ENCODE results near the gene RERE.
"Not testable (repeated sequence)": the region's sequence is repeated elsewhere in the genome, so short reads cannot be mapped to it uniquely, and the experiment has no call there.

DNA sequence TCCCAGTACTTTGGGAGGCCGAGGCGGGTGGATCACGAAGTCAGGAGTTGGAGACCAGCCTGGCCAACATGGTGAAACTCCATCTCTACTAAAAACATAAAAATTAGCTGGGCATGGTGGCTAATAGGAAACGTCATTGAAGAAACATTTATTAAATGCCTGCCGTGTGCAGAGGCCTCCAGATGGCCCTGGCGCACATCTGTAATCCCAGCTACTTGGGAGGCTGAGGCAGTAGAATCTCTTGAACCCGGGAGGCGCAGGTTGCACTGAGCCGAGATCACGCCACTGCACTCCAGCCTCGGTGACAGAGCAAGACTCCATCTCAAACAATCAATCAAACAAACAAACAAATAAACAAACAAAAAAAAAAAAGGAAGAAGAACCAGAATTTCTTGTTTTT is 368.9 kb downstream of the RERE start:
- TF ChIP-seq EZH2 (IDR thresholded peaks at IDR 0.05); POLR2AphosphoS5 (IDR thresholded peaks at IDR 0.05; ENCODE audit: borderline replicate concordance, low read depth, low read length); FOXP2 (optimal IDR thresholded peaks at IDR 0.05; ENCODE audit: control extremely low read depth, extremely low read length, insufficient read depth): not testable (repeated sequence)

Data from SK-N-MC (cell line).